Frontal cortex (tissue), 4 donors: ENCODE data around the gene TNFRSF1A. TPM values are rescaled to one million over a fixed set of nuclear protein-coding genes. Genes with fewer than 3 reads are reported as not detected.

ENCODE experiments used
- DNase-seq, 2 donors: peaks; one replicate each; pipeline ENCODE4 v3.0.0; 2012; ENCODE audit warnings: low spot score in 2 of 2
- FAIRE-seq: peaks from 2 replicates; lab custom pipeline; 2012; peaks lifted over from hg19 to GRCh38; lab: Jason Lieb, UNC
- total RNA-seq: library from RNA; depleted of rRNA; stranded (reverse); fragments of >200 nt; gene quantifications from one replicate; pipeline ENCODE4 v1.2.3, GENCODE V29; 2014
- donor health status: control.
- donor health status: control.
- donor health status: control.

TNFRSF1A gene
- total RNA-seq, 1 donor from 2014 or later = 4.5 TPM

- no peak for DNase-seq
- no peak for FAIRE-seq
Observed at GRCh38 chr12:6375269-6376078, 33.6 kb upstream of the TNFRSF1A start, which contains the start of gene SCNN1A. Gene SCNN1A (minus strand): TSS chr12:6375563. CDS start chr12:6374783, 780 bp downstream.

GRCh38 chr12:6374786-6375160, 32.9 kb upstream of the TNFRSF1A start:
- FAIRE-seq = no peak
- DNase-seq = no peak

DNA sequence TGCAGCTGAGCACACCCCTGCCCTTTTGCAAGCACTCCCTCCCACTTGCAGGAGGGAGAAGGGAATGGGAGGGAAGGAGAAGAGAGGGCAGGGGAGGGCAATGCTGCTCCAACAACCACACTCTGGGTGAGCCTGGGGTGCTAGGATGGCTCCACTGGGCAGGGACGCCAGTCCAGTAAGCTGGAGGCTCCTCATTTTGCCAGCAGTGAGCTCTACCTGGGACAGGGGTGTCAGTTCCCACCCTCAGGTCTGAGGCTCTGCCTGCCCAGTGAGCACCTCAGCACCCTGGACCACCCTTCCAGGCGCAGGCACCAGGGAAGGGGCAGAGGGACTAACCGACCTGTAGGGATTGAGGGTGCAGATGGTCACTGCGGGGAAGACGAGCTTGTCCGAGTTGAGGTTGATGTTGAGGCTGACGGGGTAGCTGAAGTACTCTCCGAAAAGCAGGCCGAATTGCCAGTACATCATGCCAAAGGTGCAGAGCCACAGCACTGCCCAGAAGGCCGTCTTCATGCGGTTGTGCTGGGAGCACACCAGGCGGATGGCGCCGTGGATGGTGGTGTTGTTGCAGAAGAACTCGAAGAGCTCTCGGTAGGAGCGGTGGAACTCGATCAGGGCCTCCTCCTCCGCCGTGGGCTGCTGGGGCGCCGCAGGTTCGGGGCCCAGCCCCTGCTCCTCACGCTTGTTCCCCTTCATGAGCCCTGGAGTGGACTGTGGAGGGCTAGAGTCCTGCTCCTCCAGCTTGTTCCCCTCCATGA, 32.3 kb upstream of the TNFRSF1A start:
- FAIRE-seq = no peak

GRCh38 chr12:6373022-6373787, 31.3 kb upstream of the TNFRSF1A start:
- DNase-seq = no peak
- no peak for FAIRE-seq

More for the DNA sequence above, 32.3 kb upstream of the TNFRSF1A start:
- DNase-seq = no peak

GRCh38 chr12:6372403-6373003, 30.6 kb upstream of the TNFRSF1A start:
- FAIRE-seq (no peak), DNase-seq (no peak)

DNA sequence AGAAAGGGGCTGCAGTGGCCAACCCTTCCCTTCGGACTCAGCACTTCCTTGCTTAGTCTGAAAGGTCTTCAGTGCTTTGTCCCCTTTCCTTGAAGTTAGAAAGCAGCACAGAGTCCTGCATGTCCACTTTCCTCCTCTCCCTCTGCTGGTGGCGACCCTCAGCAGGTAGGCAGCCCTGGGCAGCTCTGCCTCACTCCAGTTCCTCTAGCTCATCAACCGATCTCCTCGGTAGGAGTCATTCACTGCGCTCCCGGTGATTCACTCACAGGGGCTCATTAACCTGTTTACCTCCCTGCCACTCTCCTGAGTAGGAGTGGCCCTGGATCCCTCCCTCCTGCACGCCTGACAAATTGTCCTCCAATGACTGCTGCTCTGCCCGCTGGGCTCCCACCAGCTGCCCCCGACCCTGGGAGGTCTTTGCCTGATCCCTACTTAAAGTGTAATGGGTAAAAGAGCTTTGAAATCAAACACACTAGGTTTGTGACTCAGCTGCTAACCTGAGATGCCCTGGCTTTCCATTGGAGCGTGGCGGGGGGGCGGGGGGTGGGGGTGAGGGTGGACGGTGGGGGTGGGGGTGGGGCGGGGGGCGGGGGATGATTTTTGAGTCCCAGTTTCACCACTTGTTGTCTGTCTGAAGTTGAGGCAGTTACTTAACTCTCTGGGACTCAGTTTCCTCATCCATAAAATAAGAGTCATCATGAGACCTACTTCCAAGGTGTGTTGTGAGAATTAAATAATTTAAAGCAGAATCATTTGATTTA, 29.3 kb upstream of the TNFRSF1A start:
- FAIRE-seq (no peak), DNase-seq (no peak)

GRCh38 chr12:6370576-6370935, 28.7 kb upstream of the TNFRSF1A start:
- DNase-seq (no peak), FAIRE-seq (no peak)

DNA sequence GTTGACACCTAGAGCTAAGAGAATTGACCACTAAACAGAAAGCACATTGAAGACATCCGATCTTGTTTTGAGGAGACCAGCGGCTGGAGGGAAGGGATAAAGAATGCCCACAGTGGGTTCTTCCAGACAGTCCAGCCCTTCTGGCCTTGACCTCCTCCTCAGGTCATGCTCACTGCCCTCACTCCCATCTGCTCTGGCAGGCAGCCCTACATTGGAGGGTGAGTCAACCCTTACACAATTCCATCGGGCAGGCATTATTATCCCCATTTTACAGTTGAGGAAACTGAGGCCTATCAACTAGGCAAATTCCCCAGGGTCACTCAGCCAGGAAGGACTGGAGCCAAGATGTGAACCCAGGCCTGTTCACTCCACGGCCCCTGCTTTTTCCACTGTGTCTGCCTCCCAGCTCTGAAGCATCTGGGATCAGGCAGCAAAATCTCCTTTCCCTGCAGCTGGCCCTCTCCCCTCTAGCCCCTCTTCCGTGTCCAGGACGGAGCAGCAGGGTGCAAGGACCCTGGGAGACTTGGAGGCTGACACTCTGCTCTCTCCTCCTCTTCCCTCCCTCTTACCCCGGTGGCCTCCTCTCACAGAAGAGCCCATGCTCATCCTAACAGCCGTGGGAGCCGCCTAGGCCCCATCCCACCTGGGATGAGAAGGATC, 28.2 kb upstream of the TNFRSF1A start:
- FAIRE-seq (no peak), DNase-seq (no peak)

DNA sequence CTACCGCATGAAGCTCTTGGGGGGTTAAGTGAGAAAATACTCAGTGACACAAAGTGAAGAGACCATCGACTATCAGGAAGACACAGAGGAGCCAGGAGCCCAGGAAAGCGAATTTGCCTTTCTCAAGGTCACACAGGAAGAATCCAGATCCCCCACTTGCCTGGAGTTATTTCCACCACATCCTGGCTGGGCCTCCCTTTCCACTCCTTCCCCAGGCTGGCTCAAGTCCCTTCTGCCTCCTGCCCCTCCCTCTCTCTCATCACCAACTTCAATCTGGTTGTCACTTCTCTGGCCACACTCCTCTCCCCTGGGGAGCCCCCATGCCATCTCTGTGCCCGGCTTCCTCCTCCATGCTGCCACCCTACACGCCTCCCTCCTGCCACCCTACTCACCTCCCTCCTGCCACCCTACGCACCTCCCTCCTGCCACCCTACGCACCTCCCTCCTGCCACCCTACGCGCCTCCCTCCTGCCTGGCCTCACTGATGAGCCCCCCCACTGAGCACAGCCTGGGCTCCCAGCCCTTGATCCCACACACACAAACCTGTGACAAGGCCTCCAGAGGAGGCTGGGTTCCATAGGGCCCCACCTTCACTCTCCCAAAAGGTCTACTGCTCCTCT, 27.1 kb upstream of the TNFRSF1A start:
- DNase-seq (no peak), FAIRE-seq (no peak)

- DNase-seq (no peak), FAIRE-seq (no peak)
Observed at GRCh38 chr12:6367969-6368892, 26.4 kb upstream of the TNFRSF1A start.

DNA sequence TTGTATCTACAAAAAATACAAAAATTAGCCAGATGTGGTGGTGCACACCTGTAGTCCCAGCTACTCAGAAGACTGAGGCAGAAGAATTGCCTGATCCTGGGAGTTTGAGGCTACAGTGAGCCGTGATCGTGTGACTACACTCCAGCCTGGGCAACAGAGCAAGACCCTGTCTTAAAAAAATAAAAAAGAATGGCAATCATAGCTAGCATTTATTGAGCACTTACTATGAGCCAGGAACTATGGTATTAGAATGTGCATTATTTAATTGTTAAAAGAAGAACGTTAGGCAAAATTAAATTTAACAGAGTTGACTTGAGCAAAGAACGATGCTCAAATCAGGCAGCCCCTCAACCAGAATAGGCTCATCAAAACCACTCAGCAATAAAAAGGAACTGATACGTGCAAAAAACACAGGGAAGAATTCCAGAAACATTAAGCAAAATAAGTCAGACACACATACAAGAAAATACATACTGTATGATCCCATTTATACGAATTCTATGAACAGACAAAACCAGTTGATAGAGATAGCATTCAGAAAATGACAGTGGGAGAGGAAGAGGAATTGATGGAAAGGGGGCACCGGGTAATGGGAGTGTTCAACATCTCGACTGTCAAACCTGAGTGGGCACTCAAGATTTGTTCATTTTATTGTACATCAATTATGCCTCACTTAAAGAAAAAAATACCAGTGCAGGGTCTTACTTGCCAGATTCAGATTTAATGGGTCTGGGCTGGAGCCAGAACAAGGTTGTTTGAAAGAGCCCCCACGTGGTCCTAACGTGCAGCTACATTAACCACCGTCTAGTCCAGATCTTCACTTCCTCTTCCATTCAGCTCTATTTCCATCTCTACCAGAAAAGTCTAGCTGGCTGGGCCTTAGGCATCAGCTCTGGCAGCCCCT, 25.4 kb upstream of the TNFRSF1A start:
- FAIRE-seq = no peak
- no peak for DNase-seq

DNA sequence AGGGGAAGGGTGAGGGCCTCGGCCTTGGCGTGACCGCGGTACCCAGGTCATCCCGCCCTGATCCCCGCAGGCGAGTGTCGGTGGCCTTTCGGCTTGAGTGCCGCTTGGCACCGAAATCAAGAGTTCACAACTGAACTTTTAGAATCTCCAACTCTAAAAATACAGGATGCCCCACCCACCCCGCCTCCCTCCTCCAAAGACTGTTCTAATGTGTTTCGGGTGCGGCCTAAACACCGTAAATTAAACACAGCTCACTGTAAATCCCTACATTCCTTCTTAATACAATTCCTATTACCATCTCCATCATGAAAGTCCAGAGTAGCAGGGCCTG, 22.1 kb upstream of the TNFRSF1A start:
- no peak for FAIRE-seq
- DNase-seq = no peak

DNA sequence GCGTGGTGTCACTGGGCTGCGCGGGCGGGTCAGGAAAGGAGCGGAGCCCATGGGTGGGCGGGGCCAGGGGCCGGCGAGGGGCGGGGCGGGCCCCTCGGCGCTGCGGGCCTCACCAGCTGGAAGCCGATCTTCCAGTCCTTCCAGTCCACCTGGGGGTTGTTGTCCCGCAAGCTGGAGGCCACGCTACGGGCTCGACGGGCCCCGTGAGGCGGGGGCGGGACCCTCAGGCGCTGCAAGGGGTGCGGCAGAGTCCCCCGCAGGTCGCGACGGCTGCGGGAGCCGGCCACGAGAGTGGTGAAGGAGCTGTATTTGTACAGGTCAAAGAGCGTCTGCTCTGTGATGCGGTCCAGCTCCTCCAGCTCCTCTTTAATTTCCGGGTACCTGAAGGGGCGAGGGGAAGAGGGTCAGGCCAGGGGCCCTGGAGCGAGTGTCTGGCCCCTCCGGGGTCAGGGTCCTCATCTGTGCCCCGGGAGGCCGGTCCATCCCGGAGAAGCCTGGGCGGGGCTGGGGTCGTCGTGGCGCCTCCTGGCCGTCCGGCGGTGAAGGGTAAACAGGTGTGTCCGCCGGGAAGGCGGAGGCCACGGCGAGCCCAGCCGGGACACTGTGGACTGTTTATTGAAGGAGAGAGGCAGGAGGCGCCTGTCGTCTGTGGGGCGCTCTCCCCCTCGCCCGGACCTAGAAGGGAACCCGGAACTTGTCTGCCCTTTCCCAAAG, 21.6 kb upstream of the TNFRSF1A start:
- DNase-seq (peak; percentile 72 to 87), FAIRE-seq (no peak)

- no peak for DNase-seq
- FAIRE-seq = no peak
Observed at GRCh38 chr12:6363010-6363329, 21.1 kb upstream of the TNFRSF1A start.

DNA sequence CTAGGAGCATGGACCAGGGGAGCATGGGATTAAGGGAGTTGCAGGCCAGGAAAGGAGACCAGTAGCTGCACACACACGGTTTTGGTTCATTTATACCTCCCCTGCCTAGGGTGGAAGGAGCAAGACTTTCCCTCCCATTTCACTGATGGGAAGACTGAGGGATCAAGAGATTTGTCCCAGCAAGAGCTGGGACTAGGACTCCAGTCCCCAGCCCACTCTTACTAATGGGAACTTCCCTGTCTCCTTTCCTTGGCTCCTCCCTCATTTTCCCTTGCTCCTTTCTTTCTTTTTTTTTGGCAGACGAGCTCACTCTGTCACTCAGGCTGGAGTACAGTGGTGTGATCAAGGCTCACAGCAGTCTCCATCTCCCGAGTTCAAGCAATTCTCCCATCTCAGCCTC, 20.5 kb upstream of the TNFRSF1A start:
- DNase-seq (no peak), FAIRE-seq (no peak)

GRCh38 chr12:6361834-6362233, 20.0 kb upstream of the TNFRSF1A start:
- no peak for FAIRE-seq
- no peak for DNase-seq
